GM12874 (cell line): ENCODE data around the gene YAE1.

ENCODE experiments used
- TF ChIP-seq, protein P1 (sequence below): IDR thresholded peaks from 2 replicates; pipeline ENCODE4 v1.5.1; 2011; ENCODE audit warnings: low read depth, mild to moderate bottlenecking, control low read depth, low read length, moderate library complexity; ENCODE audit not compliant: insufficient read depth

The YAE1 gene, protein sequence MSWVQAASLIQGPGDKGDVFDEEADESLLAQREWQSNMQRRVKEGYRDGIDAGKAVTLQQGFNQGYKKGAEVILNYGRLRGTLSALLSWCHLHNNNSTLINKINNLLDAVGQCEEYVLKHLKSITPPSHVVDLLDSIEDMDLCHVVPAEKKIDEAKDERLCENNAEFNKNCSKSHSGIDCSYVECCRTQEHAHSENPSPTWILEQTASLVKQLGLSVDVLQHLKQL

DNA sequence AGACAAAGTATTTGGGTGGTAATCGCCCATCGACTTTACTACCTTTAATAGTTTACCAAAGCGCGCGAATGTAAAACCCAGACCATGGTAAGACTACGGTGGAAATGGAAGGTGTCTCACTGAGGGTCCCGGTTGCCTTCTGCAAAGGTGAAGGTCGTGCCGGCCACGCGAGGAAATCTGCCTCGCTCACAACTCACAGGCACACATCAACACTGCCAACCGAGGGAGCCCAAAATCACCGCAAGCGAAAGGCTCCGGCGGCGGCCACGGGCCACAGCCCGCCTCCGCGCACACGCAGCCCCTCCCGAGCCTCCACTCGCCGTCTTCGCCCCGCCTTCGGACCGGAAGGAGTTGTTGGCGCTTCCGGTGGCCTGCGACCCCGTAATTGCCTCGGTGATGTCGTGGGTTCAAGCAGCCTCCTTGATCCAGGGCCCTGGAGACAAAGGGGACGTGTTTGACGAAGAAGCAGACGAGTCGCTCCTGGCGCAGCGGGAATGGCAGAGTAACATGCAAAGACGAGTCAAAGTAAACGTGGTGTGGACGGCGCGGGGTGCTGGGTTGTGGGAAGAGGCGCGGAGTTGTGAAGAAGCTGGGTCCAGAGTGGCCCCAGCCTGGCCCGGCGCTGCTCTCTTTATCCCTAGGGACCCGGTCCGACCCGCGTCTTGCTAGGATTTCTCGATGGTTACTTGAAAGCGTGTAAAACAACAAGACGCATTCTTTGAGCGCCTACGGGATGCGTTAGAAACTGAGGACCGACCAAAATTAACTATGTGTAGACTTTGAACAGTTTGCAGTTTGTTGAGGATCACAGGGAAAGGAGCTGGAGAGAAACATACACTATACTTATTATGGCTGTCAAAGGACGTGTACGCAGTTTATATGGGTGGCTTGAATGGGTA lies at the start of gene YAE1:
TSS of gene YAE1 (plus strand) at position 382 of the 899 bp plus-strand sequence. CDS start at position 397, 15 bp downstream.
- TF ChIP-seq, protein P1, sequence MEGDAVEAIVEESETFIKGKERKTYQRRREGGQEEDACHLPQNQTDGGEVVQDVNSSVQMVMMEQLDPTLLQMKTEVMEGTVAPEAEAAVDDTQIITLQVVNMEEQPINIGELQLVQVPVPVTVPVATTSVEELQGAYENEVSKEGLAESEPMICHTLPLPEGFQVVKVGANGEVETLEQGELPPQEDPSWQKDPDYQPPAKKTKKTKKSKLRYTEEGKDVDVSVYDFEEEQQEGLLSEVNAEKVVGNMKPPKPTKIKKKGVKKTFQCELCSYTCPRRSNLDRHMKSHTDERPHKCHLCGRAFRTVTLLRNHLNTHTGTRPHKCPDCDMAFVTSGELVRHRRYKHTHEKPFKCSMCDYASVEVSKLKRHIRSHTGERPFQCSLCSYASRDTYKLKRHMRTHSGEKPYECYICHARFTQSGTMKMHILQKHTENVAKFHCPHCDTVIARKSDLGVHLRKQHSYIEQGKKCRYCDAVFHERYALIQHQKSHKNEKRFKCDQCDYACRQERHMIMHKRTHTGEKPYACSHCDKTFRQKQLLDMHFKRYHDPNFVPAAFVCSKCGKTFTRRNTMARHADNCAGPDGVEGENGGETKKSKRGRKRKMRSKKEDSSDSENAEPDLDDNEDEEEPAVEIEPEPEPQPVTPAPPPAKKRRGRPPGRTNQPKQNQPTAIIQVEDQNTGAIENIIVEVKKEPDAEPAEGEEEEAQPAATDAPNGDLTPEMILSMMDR: no peak

DNA sequence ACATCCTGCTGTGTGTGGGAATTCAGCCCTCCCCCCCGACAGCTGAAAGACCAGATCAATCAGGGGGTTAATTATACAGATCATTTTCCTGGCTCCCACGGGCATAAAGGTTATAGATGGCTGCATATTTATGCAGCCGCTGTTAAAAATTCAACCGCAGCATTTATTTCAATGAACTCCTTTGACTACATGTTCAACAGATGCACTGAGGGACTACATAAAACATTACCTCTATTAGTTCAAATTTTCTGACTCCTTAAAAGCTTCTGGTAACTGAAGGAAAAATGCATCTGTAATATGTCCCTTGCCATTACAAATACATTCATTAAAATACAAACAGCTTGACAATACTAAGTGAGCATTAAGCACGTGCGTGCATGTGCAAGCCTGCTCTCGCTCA lies 49.7 kb upstream of the YAE1 start:
- TF ChIP-seq, protein P1: no peak

DNA sequence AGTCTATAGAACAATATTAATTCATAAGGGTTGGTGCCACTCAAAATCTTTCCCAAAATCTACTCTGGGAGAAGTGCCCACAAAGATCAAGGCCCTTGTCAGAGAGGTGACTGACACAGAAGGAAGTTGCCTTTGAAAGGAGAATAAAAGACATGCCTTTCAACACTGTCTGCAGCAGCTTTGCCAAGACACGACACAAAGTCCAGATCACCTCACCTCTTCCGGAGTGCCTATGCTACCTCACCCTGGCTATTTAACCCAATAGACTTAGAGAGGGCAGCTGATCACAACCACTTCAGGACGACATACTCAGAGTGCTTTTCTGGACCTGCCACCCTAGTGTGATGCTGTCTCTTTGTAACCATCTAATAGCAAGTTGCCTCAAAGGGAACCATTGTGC lies 49.0 kb upstream of the YAE1 start:
- TF ChIP-seq, protein P1: no peak

DNA sequence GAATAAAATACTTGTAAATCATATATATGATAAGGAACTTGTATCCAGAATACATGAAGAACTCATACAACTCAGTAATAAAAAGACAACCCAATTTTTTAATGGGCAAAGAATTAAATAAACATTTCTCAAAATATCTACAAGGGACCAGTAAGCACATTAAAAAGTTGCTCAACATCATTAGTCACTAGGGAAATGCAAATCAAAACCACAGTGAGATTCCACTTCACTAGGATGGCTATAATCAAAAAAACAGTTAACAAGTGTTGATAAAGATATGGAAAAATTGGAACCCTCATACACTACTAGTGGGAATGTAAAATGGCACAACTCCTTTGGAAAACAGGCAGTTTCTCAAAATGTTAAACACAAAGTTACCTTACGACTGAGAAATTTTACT lies 40.3 kb upstream of the YAE1 start:
- TF ChIP-seq, protein P1: no peak

DNA sequence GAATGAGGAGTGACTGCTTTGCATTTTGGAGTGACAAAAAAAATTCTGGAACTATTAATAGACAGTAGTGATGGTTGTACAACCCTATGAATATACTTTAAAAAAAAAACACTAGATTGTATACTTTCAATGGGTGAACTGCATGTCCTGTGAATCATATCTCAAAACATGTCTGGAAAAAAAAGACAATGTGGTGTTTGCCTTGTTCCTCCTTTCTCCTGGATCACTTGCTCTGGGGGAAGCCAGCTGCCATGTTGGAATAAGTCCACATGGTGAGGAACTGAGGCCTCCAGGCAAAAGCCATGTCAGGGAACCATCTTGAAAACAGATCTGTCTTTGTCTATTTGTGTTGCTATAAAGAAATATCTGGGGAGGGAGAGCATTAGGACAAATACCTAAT lies 39.5 kb upstream of the YAE1 start:
- TF ChIP-seq, protein P1: no peak

DNA sequence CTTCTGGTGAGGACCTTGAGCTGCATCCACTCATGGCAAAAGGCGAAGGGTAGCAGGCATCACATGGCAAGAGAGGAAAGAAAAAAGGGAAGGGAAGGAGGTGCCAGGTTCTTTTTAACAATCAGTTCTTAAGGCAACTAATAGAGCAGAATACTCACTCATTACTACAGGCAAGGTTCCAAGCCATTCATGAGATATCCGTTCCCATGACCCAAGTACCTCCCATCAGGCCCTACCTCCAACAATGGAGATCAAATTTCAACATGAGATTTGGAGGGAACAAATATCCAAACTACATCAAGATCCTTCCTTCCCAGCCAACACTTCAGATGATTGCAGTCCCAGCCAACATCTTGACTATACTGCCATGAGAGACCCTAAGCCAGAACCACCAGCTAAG lies 38.9 kb upstream of the YAE1 start:
- TF ChIP-seq, protein P1: no peak

DNA sequence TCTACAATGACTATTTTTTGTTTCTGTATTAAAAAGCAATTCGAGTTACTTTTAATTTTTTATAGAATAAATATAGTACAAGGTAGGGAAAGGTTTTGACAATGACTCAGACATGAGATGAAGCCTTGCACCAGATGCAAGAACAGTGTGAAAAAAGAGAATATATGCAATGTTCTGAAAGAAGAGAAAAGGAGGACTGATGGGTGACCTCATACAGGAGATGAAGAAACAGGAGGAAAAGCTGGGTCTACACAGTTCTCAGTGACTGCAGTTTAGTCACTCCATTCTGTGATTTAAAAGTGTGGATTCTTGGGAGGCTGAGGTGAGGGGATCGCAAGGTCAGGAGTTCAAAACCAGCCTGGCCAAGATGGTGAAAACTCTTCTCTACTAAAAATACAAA lies 38.3 kb upstream of the YAE1 start:
- TF ChIP-seq, protein P1: no peak
